Natural killer cell (primary cell): Measurements from ENCODE around the gene PHACTR2. TPM values are rescaled to one million over a fixed set of nuclear protein-coding genes. Genes with fewer than 3 reads are reported as not detected.

ENCODE experiments used
- ATAC-seq, 3 donors: fragments of 150-1000 bp in 2 of 3; fragments of 200-7000 bp in 1 of 3; cut with Tn5 transposase; 1 replicate in 1 of 3; 2 replicates in 2 of 3; pipeline ENCODE4 v1.10.0; 2021; ENCODE audit warnings: mild to moderate bottlenecking in 2 of 3, moderate library complexity in 2 of 3
- DNase-seq, 2 donors: peaks; one replicate each; pipeline versions ENCODE4 v3.0.0 to v3.0.0-alpha.2; 2013 to 2021; ENCODE audit warnings: mixed read lengths in 1 of 2
- H3K27ac ChIP-seq: one replicate; pipeline ENCODE4 v1.5.1; 2013; ENCODE audit warnings: mild to moderate bottlenecking, low read length
- H3K27me3 ChIP-seq: one replicate; pipeline ENCODE4 v1.6.1; 2013; ENCODE audit warnings: low read length; ENCODE audit not compliant: control insufficient read depth, insufficient read depth
- H3K36me3 ChIP-seq: one replicate; pipeline ENCODE4 v1.6.1; 2013; ENCODE audit warnings: low read length; ENCODE audit not compliant: control insufficient read depth, insufficient read depth
- H3K4me1 ChIP-seq: one replicate; pipeline ENCODE4 v1.6.1; 2013; ENCODE audit warnings: low read length; ENCODE audit not compliant: control insufficient read depth, insufficient read depth
- H3K4me3 ChIP-seq: one replicate; pipeline ENCODE4 v1.5.1; 2013; ENCODE audit warnings: low read length
- H3K9me3 ChIP-seq: one replicate; pipeline ENCODE4 v1.6.1; 2013; ENCODE audit warnings: low read length; ENCODE audit not compliant: control insufficient read depth, insufficient read depth
- H3K27ac Mint-ChIP-seq, 2 donors: one replicate each; pipeline ENCODE4 v1.8.0; 2022; ENCODE audit warnings: mild to moderate bottlenecking in 2 of 2, mixed read lengths in 2 of 2, moderate library complexity in 1 of 2
- H3K27me3 Mint-ChIP-seq, 2 donors: one replicate each; pipeline ENCODE4 v1.8.0; 2022; ENCODE audit warnings: low read depth in 2 of 2, mixed read lengths in 2 of 2
- H3K36me3 Mint-ChIP-seq: one replicate; pipeline ENCODE4 v1.8.0; 2022; ENCODE audit warnings: mixed read lengths
- H3K4me1 Mint-ChIP-seq, 2 donors: one replicate each; pipeline ENCODE4 v1.8.0; 2022; ENCODE audit warnings: mixed read lengths in 2 of 2
- H3K4me3 Mint-ChIP-seq: one replicate; pipeline ENCODE4 v1.8.0; 2022; ENCODE audit warnings: mild to moderate bottlenecking, moderate library complexity, mixed read lengths
- H3K9me3 Mint-ChIP-seq, 2 donors: one replicate each; pipeline ENCODE4 v1.8.0; 2022; ENCODE audit warnings: mixed read lengths in 2 of 2
- WGBS: methylation state at CpG from one replicate; pipeline ENCODE4 v1.1.7; 2013; ENCODE audit warnings: missing lambda C conversion rate; ENCODE audit not compliant: insufficient coverage; 5-methylcytosine and 5-hydroxymethylcytosine counted together
- intact Hi-C: fragments of 100-400 bp; cut with micrococcal nuclease; formaldehyde crosslinking; loops from one replicate; pipeline ENCODE4 v1.14.2; 2022
- total RNA-seq, 4 donors: library from RNA; stranded (reverse); fragments of 120-200 nt in 1 of 4; gene quantifications; one replicate each; pipeline versions ENCODE4 v1.2.3 to v1.2.4, GENCODE V29; 2013 to 2022
- TF ChIP-seq, protein P1 (sequence below): fragments of 200-600 bp; IDR thresholded peaks from one replicate; pipeline ENCODE4 v1.8.0; 2022; ENCODE audit warnings: antibody characterized with exemption

PHACTR2 gene
- total RNA-seq, 3 donors from 2014 or later (not counting 1 experiment from before 2014, with no cell fraction given): 23.8 to 32.7 (median 24.9) TPM

DNA sequence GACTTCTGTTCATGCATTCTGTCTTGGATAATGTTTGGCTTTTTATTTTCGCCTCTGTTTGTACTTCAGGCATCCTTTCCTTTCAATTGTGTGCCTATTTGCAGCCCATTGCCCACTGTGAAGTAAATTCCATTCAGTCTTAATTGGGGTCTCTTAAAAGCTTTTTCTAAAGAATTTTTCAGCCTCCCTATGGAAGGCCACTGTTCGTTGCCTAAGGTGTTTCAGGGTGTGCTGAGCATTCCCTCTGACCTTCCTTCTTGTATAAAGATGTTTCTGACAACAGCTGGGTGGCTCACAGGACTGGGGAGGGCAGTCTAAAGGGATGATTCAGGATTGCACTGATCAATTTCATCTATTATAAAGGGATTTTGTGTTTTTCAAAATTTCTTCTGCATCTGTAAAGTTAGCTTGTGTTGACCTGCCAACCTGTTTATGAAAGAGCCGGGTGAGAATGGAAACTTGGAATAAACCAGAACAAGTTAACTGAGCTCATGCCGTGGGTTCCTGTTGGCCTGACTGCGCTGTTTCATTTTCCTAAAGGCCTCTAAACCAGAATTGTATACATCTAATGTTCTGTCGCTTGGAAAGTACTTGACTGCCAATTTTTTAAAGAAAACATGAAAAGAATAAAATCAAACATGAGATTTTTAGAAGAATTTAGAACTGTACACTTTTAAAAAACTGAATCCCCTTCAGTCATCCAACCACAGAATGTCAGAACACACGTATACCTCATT lies 14.3 kb downstream of the PHACTR2 start:
- Histone ChIP-seq H3K9me3 (no peaks in the 10 kb centered on the region), H3K4me1 (peaks cover 4% of the 10 kb centered on the region), H3K36me3 (no peaks in the 10 kb centered on the region), H3K27ac (no peak overlapping the region), H3K27me3 (no peaks in the 10 kb centered on the region), H3K4me3 (no peak overlapping the region)
- 93% methylated on average over 5 of the region's 7 CpGs for WGBS
- TF ChIP-seq, protein P1, sequence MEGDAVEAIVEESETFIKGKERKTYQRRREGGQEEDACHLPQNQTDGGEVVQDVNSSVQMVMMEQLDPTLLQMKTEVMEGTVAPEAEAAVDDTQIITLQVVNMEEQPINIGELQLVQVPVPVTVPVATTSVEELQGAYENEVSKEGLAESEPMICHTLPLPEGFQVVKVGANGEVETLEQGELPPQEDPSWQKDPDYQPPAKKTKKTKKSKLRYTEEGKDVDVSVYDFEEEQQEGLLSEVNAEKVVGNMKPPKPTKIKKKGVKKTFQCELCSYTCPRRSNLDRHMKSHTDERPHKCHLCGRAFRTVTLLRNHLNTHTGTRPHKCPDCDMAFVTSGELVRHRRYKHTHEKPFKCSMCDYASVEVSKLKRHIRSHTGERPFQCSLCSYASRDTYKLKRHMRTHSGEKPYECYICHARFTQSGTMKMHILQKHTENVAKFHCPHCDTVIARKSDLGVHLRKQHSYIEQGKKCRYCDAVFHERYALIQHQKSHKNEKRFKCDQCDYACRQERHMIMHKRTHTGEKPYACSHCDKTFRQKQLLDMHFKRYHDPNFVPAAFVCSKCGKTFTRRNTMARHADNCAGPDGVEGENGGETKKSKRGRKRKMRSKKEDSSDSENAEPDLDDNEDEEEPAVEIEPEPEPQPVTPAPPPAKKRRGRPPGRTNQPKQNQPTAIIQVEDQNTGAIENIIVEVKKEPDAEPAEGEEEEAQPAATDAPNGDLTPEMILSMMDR: no peak
- Mint-ChIP-seq H3K27me3 (no peaks in the 10 kb centered on the region), H3K36me3 (no peaks in the 10 kb centered on the region), H3K4me1 (peaks cover 22 to 41% of the 10 kb centered on the region in 2 donors), H3K27ac (no peak overlapping the region), H3K9me3 (no peaks in the 10 kb centered on the region), H3K4me3 (no peak overlapping the region)
- no peak for ATAC-seq
- intact Hi-C loops: no loop called here
- DNase-seq: no peak

GRCh38 chr6:143692696-143693095 lies 14.9 kb downstream of the PHACTR2 start:
- TF ChIP-seq, protein P1: no peak
- WGBS: 96% methylated on average over 3 of the region's 3 CpGs

GRCh38 chr6:143694013-143694412 lies 16.2 kb downstream of the PHACTR2 start:
- H3K27ac Mint-ChIP-seq: no peak overlapping the region

More at GRCh38 chr6:143692696-143693095, 14.9 kb downstream of the PHACTR2 start:
- H3K36me3 Mint-ChIP-seq: no peaks in the 10 kb centered on the region
- ATAC-seq (no peak), DNase-seq (no peak)
- no peaks in the 10 kb centered on the region for H3K27me3 Mint-ChIP-seq
- H3K27me3 ChIP-seq: no peaks in the 10 kb centered on the region
- H3K4me3 ChIP-seq: no peak overlapping the region
- peaks cover 22 to 40% of the 10 kb centered on the region in 2 donors for H3K4me1 Mint-ChIP-seq
- no peak overlapping the region for H3K4me3 Mint-ChIP-seq
- intact Hi-C loops: no loop called here
- no peak overlapping the region for H3K27ac ChIP-seq
- no peaks in the 10 kb centered on the region for H3K9me3 ChIP-seq
- H3K9me3 Mint-ChIP-seq: no peaks in the 10 kb centered on the region
- peaks cover 4% of the 10 kb centered on the region for H3K4me1 ChIP-seq
- H3K36me3 ChIP-seq: no peaks in the 10 kb centered on the region
- no peak overlapping the region for H3K27ac Mint-ChIP-seq

More at GRCh38 chr6:143694013-143694412, 16.2 kb downstream of the PHACTR2 start:
- no peak for ATAC-seq
- Mint-ChIP-seq H3K9me3 (no peaks in the 10 kb centered on the region), H3K4me3 (no peak overlapping the region), H3K4me1 (peaks cover 23 to 39% of the 10 kb centered on the region in 2 donors), H3K27me3 (no peaks in the 10 kb centered on the region), H3K36me3 (no peaks in the 10 kb centered on the region)
- no peak overlapping the region for H3K4me3 ChIP-seq
- peaks cover 4% of the 10 kb centered on the region for H3K4me1 ChIP-seq
- H3K27me3 ChIP-seq: no peaks in the 10 kb centered on the region
- intact Hi-C loops: no loop called here
- TF ChIP-seq, protein P1: no peak
- H3K9me3 ChIP-seq: no peaks in the 10 kb centered on the region
- 91% methylated on average over 1 of the region's 2 CpGs for whole genome bisulfite sequencing
- no peak overlapping the region for H3K27ac ChIP-seq
- no peaks in the 10 kb centered on the region for H3K36me3 ChIP-seq
- DNase-seq: no peak
